ENCODE data around the gene MAMLD1. TPM values are rescaled to one million over a fixed set of nuclear protein-coding genes. Genes with fewer than 3 reads are reported as not detected.

The MAMLD1 gene
- total and polyA plus RNA-seq, 2 donors (not counting 3 experiments of a cell fraction or from before 2014, with no cell fraction given) = 2.5 to 5.6 TPM

DNA sequence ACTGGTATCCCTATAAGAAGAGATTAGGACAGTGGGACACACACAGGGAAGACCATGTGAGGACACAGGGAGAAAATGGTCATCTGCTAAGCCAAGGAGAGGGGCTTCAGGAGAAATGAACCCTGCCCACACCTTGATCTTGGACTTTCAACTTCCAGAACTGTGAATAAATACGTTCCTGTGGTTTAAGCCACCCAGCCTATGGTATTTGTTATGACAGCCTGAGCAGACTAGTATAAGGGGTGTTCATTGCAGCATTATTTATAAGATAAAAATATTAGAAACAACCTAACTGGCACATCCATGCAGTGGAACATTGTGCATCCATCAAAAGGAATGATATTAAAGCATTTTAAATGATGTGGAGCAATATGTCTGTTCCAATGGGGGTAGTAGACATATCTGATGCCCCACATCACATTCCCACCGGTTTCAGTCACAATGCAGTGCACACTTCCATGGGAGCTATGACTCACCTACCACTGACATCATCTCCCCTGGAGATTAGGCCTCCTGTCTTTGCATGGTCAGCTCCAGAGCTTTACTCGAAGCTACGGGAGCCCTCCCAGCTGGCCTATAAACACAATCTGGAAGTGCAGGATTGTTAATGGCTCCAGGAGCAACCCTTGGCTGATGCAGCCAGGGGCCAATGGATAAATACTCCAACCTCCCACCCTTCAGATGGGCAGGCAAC is 38.9 kb upstream of the MAMLD1 start:
- Histone ChIP-seq H3K27ac (ENCODE audit: insufficient read depth, low read depth, low read length) (peak overlapping the region; percentile 35), H4K20me1 (replicated peaks; ENCODE audit: control insufficient read depth, extremely low read depth, insufficient read depth, low read length) (no peaks in the 10 kb centered on the region), H3K79me2 (ENCODE audit: control insufficient read depth, insufficient read depth, low read length) (no peaks in the 10 kb centered on the region), H3K9me1 (replicated peaks; ENCODE audit: control insufficient read depth, extremely low read depth, insufficient read depth, low read length) (no peaks in the 10 kb centered on the region), H2AFZ (ENCODE audit: low read depth, low read length) (no peak overlapping the region), H3K4me2 (ENCODE audit: insufficient read depth, low read length) (no peak overlapping the region), H3K9ac (replicated peaks; ENCODE audit: extremely low read depth, insufficient read depth, low read length) (no peak overlapping the region), H3K4me1 (ENCODE audit: control insufficient read depth, extremely low read depth, insufficient read depth, low read length) (peaks cover 31% of the 10 kb centered on the region), H3K4me3 (replicated peaks in 1 of 3; ENCODE audit: insufficient read depth in 1 of 3, low read depth in 1 of 3, low read length in 3 of 3) (no peak overlapping the region), H3K36me3 (ENCODE audit: control insufficient read depth in 2 of 2, extremely low read depth in 1 of 2, insufficient read depth in 2 of 2, low read length in 2 of 2) (no peaks in the 10 kb centered on the region), H3K27me3 (ENCODE audit: control insufficient read depth in 2 of 2, insufficient read depth in 2 of 2, low read length in 2 of 2) (no peaks in the 10 kb centered on the region), H3K9me3 (replicated peaks; ENCODE audit: control insufficient read depth, insufficient read depth, low read length) (no peaks in the 10 kb centered on the region)
- dilution Hi-C loops (cut with MboI; ENCODE audit: extremely low pct_ligation_motif_present, low sequenced_read_pairs) (no loop called here), intact Hi-C loops (cut with micrococcal nuclease) (no loop called here)
- TF ChIP-seq, protein P1, sequence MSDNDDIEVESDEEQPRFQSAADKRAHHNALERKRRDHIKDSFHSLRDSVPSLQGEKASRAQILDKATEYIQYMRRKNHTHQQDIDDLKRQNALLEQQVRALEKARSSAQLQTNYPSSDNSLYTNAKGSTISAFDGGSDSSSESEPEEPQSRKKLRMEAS (IDR thresholded peaks at IDR 0.05; ENCODE audit: insufficient read depth, insufficient read length) = no peak
- TF ChIP-seq FOS (IDR thresholded peaks at IDR 0.05; ENCODE audit: borderline replicate concordance, insufficient read depth, low read length) (peak; percentile 65), POLR2AphosphoS5 (IDR thresholded peaks at IDR 0.05; ENCODE audit: insufficient read depth, low read depth, low read length) (peak; percentile 26), POLR2A (IDR thresholded peaks at IDR 0.05; ENCODE audit: low read depth, low read length) (no peak), JUN (IDR thresholded peaks at IDR 0.05; ENCODE audit: borderline replicate concordance, insufficient read depth, insufficient read length, low read depth) (peak; percentile 77), EZH2 (IDR thresholded peaks at IDR 0.05; ENCODE audit: borderline replicate concordance, low read depth, low read length, severe bottlenecking) (no peak), GATA2 (IDR thresholded peaks at IDR 0.05; ENCODE audit: insufficient read depth, insufficient read length, low read depth, low read length) (peak; percentile 54), MYC (IDR thresholded peaks at IDR 0.05; ENCODE audit: low read depth, low read length) (no peak)
- TF ChIP-seq, protein P2, sequence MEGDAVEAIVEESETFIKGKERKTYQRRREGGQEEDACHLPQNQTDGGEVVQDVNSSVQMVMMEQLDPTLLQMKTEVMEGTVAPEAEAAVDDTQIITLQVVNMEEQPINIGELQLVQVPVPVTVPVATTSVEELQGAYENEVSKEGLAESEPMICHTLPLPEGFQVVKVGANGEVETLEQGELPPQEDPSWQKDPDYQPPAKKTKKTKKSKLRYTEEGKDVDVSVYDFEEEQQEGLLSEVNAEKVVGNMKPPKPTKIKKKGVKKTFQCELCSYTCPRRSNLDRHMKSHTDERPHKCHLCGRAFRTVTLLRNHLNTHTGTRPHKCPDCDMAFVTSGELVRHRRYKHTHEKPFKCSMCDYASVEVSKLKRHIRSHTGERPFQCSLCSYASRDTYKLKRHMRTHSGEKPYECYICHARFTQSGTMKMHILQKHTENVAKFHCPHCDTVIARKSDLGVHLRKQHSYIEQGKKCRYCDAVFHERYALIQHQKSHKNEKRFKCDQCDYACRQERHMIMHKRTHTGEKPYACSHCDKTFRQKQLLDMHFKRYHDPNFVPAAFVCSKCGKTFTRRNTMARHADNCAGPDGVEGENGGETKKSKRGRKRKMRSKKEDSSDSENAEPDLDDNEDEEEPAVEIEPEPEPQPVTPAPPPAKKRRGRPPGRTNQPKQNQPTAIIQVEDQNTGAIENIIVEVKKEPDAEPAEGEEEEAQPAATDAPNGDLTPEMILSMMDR (IDR thresholded peaks at IDR 0.05; ENCODE audit: extremely low read depth in 1 of 2, insufficient read depth in 1 of 2, low read depth in 1 of 2, low read length in 2 of 2) = no peak
- POLR2A ChIA-PET = no interaction called here
- DNase-seq (ENCODE audit: low read depth, low spot score) (peak; percentile 63), FAIRE-seq (peak; percentile 92)
- BruUV-seq (replicated peaks) = no TSS peak
- CTCF ChIA-PET = interaction anchor here (0.9 kb wide), 1 partner anchor 124 kb away, joined by 4 read pairs; no protein-coding TSS in a partner anchor

Measured in endothelial cell of umbilical vein (primary cell).